ENCODE measurements around the gene GID4.

The GID4 gene

DNA sequence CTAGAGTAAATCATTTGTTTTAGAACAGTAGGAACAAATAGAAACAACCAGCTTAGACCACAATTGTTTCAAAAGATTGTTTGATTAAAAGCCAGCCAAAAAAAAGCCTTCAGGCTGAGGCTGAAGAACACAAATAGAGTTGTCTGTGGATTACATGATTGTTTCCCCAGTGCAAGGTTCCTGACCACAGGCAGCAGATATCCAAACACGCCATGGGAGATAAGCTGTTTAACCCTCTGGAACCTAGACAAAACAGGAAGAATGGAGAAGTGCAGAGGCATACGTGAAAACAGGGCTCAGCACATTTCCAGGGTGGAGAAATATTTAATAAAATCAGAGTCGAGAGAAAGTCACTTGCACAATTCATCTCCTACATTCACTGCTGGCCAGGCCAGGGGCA lies 21.2 kb upstream of the GID4 start:
- peak; percentile 74 for DNase-seq

DNA sequence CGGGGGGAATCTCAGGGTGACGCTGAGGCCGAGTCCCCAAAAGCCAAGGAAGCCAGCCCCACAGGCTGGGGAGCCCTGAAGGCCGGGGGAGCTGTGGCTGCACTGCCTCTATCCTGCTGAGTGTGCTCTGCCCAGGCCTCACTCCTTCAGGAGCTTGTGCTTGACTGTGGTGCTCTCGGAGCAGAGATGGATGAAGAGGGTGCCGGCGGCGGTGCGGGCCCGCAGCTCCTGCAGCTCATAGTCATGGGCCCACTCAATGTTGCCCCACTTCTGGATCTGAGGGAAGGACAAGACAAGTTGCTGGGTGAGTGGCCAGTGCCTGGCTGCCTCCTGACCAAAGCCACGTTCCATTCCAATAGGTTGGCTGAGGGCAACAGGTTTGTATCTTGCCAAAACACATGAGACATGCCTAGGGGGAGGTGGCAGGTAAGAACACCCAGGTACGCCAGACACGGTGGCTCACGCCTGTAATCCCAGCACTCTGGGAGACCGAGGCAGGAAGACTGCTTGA lies 20.7 kb upstream of the GID4 start:
- no peak for DNase-seq

GRCh38 chr17:18019838-18020154 lies 19.4 kb upstream of the GID4 start:
- no peak for DNase-seq

GRCh38 chr17:18020971-18021370 lies 18.2 kb upstream of the GID4 start:
- no peak for DNase-seq

- no peak for DNase-seq
Observed at GRCh38 chr17:18021372-18021771, 17.8 kb upstream of the GID4 start.

DNA sequence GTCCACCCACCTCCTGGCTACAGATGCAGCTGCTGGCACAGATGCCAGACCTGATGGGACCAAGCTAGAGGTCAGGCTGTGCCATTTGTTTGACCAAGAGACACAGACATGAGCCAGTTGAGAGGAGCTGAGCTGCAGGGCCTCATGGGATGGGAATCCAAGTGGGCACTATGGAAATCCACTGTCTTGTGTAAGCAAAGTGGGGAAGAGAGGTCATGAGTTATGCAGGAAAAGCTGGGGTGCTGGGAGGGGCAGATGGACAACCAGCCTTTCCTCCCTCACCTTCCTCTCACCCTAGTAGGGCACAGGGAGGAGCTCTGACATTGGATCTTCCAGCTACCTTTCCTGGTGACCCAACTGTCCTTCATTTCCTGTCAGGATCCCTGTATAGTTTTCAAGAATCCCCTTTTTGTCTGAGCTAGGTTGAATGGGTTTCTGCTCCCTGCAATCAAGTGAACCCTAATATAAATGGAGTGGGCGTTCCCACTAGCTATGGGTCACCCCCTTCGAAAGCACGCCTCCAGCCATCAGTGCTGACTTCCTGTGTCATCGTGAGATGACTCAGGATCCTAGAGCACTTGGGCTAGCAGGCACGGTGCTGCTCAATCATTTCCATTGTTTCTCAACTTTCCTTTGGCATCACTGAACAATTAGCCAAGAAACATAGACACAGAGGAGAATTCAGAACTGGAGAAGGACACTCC lies 13.8 kb upstream of the GID4 start:
- no peak for DNase-seq

- DNase-seq = no peak
Observed at GRCh38 chr17:18025945-18026776, 13.0 kb upstream of the GID4 start.

DNA sequence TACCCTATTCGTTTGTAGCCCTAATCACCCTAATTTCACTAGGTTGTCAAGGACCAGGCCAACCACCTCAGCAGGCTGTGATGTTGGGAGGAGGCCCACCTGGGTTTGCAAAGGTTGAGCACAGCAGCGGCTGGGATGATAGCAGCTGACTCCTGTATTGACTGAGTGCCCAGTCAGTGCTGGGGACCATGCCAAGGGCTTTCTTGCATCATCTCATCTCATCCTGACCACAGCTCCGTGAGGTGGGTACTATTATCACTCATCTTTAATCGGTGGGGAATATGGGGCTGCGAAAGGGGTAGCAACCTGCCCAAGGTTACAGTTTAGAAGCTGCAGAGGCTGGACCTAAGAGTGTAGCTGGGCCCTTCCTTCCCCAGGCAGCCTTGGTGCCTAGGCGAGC lies 11.9 kb upstream of the GID4 start:
- no peak for DNase-seq

DNA sequence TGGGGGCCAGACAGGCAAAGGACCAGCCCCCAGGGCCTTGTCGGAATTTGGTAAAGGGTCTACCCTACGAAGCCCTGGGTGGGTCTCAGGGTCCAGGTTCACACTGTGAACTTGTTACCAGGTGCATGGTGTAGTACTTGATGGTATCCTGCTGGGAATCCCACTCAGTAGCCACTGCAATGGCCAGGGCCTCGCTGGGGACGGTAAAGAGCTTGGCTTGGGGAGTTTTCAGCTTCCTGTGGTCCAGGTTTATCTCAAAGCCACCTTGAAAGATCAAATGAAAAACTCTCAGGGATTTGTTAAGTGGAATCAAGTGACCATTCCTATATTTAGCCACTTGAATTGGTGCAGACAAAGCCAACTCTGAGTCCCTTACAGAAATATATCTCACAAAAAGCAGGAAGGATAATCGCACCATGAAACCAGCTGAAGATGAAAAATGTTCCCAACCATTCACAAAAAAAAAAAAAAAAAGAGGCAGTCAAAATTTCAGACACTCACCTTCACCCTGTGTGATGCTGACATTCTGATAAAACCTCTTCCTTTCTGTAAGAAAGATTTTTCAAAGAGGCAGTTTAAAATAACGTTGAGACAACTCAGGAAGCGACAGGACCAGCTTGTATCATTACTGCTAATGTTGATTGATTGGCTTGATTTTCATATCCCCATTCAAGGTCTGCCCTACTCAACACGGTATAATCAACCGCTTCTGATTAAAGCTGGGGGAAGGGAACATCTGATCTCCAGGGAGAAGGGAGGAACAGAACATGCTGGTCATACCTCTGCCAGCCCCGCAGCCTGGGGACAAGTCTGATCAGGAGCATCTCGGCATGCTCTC lies 10.9 kb upstream of the GID4 start:
- no peak for DNase-seq

GRCh38 chr17:18028952-18029540 lies 10.2 kb upstream of the GID4 start:
- DNase-seq = no peak

DNA sequence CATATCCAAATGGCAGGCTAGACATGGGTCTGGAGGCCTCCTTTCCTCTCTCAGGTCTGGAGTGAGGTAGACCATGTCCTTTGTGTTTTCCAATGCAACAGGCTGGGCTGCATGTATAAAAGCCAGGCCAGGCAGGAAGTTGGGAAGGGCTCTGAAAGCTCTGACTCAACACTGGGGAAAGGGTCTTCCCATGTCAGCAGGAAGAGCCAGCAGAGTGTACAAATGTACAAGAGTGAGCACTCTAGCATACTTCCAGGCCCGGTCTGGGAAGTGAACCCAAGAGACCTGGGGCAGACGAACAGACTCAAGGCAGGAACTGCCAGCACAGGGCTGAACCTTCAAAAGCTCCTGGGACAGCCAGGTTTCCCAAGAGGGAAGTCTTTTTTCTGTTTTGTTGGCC lies 7.3 kb upstream of the GID4 start:
- DNase-seq = no peak

GRCh38 chr17:18033442-18034099 lies 5.6 kb upstream of the GID4 start:
- DNase-seq = peak; percentile 86

DNA sequence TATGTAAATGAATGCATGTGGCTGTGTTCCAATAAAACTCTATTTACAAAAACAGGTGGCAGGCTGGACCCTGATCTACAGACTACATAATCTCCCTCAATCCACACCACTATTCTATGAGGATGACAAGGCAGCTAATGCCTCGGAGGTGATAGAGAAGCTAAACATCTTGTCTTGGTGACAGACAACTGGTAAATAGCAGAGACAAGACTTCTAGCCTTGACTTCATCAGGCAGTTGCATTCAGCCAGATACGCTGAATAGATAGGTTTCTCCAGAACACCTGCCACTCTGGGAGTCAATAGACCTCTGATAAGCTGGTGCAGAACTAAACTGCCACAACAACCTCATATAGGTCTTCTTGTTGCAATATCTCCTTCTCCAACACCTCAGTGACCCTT lies 3.5 kb upstream of the GID4 start:
- no peak for DNase-seq

DNA sequence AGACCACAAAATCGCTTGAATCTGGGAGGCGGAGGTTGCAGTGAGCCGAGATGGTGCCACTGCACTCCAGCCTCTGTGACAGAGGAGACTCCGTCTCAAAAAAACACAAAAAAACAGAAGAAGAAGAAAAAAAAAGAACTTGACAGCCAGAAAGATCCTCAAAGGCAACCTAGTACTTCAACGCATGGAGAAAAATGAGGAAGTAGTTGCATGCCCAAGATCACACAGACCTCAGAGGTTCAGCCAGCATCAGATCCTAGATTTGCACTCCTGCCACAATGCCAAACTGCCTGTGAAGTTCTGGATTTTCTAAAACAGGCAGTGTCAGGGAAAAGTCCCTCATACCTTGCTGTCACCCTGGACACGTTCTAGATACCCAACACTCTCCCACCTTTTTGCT lies 1.7 kb upstream of the GID4 start:
- DNase-seq = peak; percentile 75

DNA sequence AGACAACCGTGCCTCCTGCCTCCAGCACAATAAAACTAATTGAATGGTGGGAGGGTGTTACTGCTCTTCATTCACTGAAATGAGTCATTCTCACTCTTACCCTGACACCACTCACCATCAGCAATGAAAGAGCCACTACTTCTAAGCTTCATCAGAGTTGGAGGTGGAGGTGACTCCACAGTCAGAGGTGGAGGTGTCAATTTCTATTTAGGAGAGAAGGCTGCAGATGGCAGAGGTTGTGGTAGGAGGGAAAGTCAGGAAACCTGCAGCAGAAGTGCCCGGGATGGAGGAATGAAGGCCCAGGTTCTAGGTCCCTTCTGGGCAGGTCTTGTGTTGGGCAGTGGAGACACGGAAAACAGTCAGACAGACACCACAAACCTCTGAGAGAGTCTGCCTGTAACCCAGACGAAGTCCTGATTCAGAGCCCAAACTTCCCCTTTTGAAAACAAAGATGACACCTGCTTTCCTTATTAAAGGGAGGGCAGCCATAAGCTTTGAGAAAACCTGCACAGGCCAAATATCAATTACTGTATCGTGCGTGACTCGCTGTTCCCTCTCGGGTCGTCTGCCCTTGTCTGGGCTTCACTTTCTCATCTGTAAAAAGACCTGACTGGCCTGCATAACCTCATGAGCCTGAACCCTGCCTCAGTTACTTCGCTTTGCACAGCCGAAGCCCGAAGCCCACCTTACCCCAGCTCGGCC lies 908 bp upstream of the GID4 start:
- peak; percentile 66 for DNase-seq

- DNase-seq = peak; percentile 38
Observed at GRCh38 chr17:18039535-18040260, 490 bp downstream of the GID4 start.

GRCh38 chr17:18040261-18040858 lies 1.2 kb downstream of the GID4 start:
- DNase-seq = peak; percentile 37

GRCh38 chr17:18041776-18042175 lies 2.6 kb downstream of the GID4 start:
- DNase-seq = peak; percentile 7

GRCh38 chr17:18042983-18043382 lies 3.8 kb downstream of the GID4 start:
- peak; percentile 71 for DNase-seq

GRCh38 chr17:18043491-18043890 lies 4.3 kb downstream of the GID4 start:
- peak; percentile 52 for DNase-seq

DNA sequence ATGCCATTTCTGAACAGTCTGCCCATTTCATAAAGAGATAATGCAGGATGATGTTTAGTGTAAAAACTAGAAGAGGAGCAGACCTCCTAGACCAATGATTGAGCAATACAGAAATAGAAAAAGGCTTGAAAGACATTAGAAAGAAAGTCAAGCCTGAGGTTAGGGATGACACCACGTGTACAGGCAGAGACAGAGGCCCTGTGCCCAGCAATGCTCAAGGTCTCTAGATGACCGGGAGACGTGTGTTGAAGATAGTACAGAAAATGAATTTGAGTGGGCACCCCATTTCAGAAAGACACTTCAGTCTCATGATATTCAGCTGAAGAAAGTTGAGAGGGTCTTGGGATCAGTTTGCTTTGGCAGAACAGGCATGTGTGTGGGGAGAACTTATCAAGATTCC lies 5.4 kb downstream of the GID4 start:
- peak; percentile 1 for DNase-seq

Data from OCI-M1 (cell line).